Activated B cell treated with CpG ODN at 0.5 μM for 24 hours (primary cell): ENCODE results near the gene APAF1. TPM values are rescaled to one million over a fixed set of nuclear protein-coding genes. Genes with fewer than 3 reads are reported as not detected.
"Not testable (repeated sequence)": the region's sequence is repeated elsewhere in the genome, so short reads cannot be mapped to it uniquely, and the experiment has no call there.

ENCODE experiments used
- ATAC-seq: fragments of 200-7000 bp; cut with Tn5 transposase; one replicate; pipeline ENCODE4 v1.10.0; 2021; ENCODE audit warnings: low read depth, mild to moderate bottlenecking, moderate library complexity
- CTCF ChIA-PET: fragments of 350-600 bp; sonication (Branson Sonifier 250); formaldehyde crosslinking; loops from one replicate; lab custom pipeline; 2021; ENCODE audit warnings: antibody characterized with exemption; lab: Charles Lee
- POLR2A ChIA-PET: fragments of 350-600 bp; sonication (Branson Sonifier 250); formaldehyde crosslinking; loops from one replicate; lab custom pipeline; 2021; ENCODE audit warnings: antibody characterized with exemption; lab: Charles Lee
- DNase-seq: peaks from one replicate; pipeline ENCODE4 v3.0.0; 2022
- H3K27ac Mint-ChIP-seq: one replicate; pipeline ENCODE4 v1.8.0; 2020; ENCODE audit warnings: mixed read lengths
- H3K27me3 Mint-ChIP-seq: one replicate; pipeline ENCODE4 v1.8.0; 2021; ENCODE audit warnings: mixed read lengths
- H3K36me3 Mint-ChIP-seq: one replicate; pipeline ENCODE4 v1.8.0; 2021; ENCODE audit warnings: low read depth, mixed read lengths
- H3K4me1 Mint-ChIP-seq: one replicate; pipeline ENCODE4 v1.8.0; 2021; ENCODE audit warnings: mixed read lengths
- H3K4me3 Mint-ChIP-seq: one replicate; pipeline ENCODE4 v1.8.0; 2020; ENCODE audit warnings: mild to moderate bottlenecking, mixed read lengths
- H3K9me3 Mint-ChIP-seq: one replicate; pipeline ENCODE4 v1.8.0; 2020; ENCODE audit warnings: mixed read lengths
- CTCF ChIP-seq: fragments of 200-600 bp; IDR thresholded peaks from one replicate; pipeline ENCODE4 v1.8.0; 2022; ENCODE audit warnings: antibody characterized with exemption, mild to moderate bottlenecking
- intact Hi-C: fragments of 100-400 bp; cut with micrococcal nuclease; formaldehyde crosslinking; loops from one replicate; pipeline ENCODE4 v1.15.1; 2024
- total RNA-seq: library from RNA; stranded (reverse); gene quantifications from 2 replicates; pipeline ENCODE4 v1.2.3, GENCODE V29; 2022

The APAF1 gene
- total RNA-seq = 21.7 and 24.0 TPM in 2 replicates

- ChIA-PET POLR2A (interaction anchor here (0.6 to 5.6 kb wide), 13 partner anchors 9 to 154 kb away, joined by 3 to 100 read pairs (median 6); partner anchors contain the start of genes SLC25A3 and TMPO), CTCF (interaction anchor here (1.1 to 1.6 kb wide), 3 partner anchors 39 to 78 kb away, joined by 4 to 8 read pairs (median 4); no protein-coding TSS in a partner anchor)
- Mint-ChIP-seq H3K27me3 (no peaks in the 10 kb centered on the region), H3K36me3 (peaks cover 25% of the 10 kb centered on the region), H3K9me3 (no peaks in the 10 kb centered on the region), H3K27ac (peak within 1 kb of the TSS; percentile 95), H3K4me1 (peaks cover 19% of the 10 kb centered on the region), H3K4me3 (peak within 1 kb of the TSS; percentile 97)
- intact Hi-C loops = loop anchor here (1.0 to 10.0 kb wide), 10 partner anchors 9 to 1738 kb away; partner anchors contain the start of genes DEPDC4, NEDD1, SCYL2 and SLC25A3
- peak; percentile 99 for DNase-seq
- TF ChIP-seq CTCF = no peak
- peak; percentile 87 for ATAC-seq
Measured at GRCh38 chr12:98644712-98645571, at the start of gene APAF1, which contains the start of gene IKBIP. Gene APAF1, plus strand, starts transcription at chr12:98645290. Its CDS starts 3,070 bp downstream, at chr12:98648360. Gene IKBIP, minus strand, starts transcription at chr12:98644788. Its CDS starts 87 bp downstream, at chr12:98644701.

GRCh38 chr12:98597313-98597712, 47.8 kb upstream of the APAF1 start:
- H3K4me3 Mint-ChIP-seq, DNase-seq, H3K9me3 Mint-ChIP-seq, intact Hi-C loops, ATAC-seq, H3K27ac Mint-ChIP-seq, H3K27me3 Mint-ChIP-seq: not testable (repeated sequence)
- ChIA-PET CTCF (interaction anchor here (0.6 kb wide), 1 partner anchor 118 kb away, joined by 3 read pairs; no protein-coding TSS in a partner anchor), POLR2A (interaction anchor here (1.2 to 5.5 kb wide), 3 partner anchors 14 to 47 kb away, joined by 5 to 100 read pairs (median 54); partner anchors contain the start of genes APAF1 and IKBIP)
- peaks cover 36% of the 10 kb centered on the region for H3K4me1 Mint-ChIP-seq
- H3K36me3 Mint-ChIP-seq = peaks cover 78% of the 10 kb centered on the region

GRCh38 chr12:98601924-98602323, 43.2 kb upstream of the APAF1 start:
- DNase-seq (no peak), ATAC-seq (no peak)
- H3K36me3 Mint-ChIP-seq = peaks cover 67% of the 10 kb centered on the region
- no peaks in the 10 kb centered on the region for H3K9me3 Mint-ChIP-seq
- POLR2A ChIA-PET = interaction anchor here (1.4 to 3.2 kb wide), 2 partner anchors 9 to 42 kb away, joined by 4 to 23 read pairs; partner anchors contain the start of genes IKBIP and SLC25A3
- intact Hi-C loops = no loop called here
- no peak overlapping the region for H3K27ac Mint-ChIP-seq
- TF ChIP-seq CTCF = no peak
- H3K27me3 Mint-ChIP-seq = no peaks in the 10 kb centered on the region
- CTCF ChIA-PET = no interaction called here
- peaks cover 5% of the 10 kb centered on the region for H3K4me1 Mint-ChIP-seq
- no peak overlapping the region for H3K4me3 Mint-ChIP-seq

GRCh38 chr12:98606359-98606988, 38.6 kb upstream of the APAF1 start:
- H3K36me3 Mint-ChIP-seq = peaks cover 27% of the 10 kb centered on the region
- DNase-seq (no peak), ATAC-seq (no peak)
- TF ChIP-seq CTCF = no peak
- no peak overlapping the region for H3K4me3 Mint-ChIP-seq
- intact Hi-C loops = loop anchor here (1.0 kb wide), 2 partner anchors 39 to 48 kb away; partner anchors contain the start of gene APAF1
- H3K9me3 Mint-ChIP-seq = no peaks in the 10 kb centered on the region
- ChIA-PET POLR2A (interaction anchor here (0.7 to 3.1 kb wide), 3 partner anchors 13 to 38 kb away, joined by 3 to 15 read pairs (median 14); partner anchors contain the start of genes APAF1, IKBIP and SLC25A3), CTCF (interaction anchor here (1.0 to 2.0 kb wide), 7 partner anchors 13 to 48 kb away, joined by 3 to 6 read pairs (median 4); partner anchors contain the start of gene SLC25A3)
- H3K27me3 Mint-ChIP-seq = no peaks in the 10 kb centered on the region
- H3K27ac Mint-ChIP-seq = no peak overlapping the region
- H3K4me1 Mint-ChIP-seq = peaks cover 7% of the 10 kb centered on the region

GRCh38 chr12:98610596-98610995, 34.5 kb upstream of the APAF1 start:
- ATAC-seq = no peak
- POLR2A ChIA-PET = interaction anchor here (4.6 kb wide), 1 partner anchor 16 kb away, joined by 54 read pairs; the partner anchor contains the start of gene SLC25A3
- TF ChIP-seq CTCF = no peak
- Mint-ChIP-seq H3K9me3 (no peaks in the 10 kb centered on the region), H3K4me1 (peaks cover 27% of the 10 kb centered on the region), H3K36me3 (no peaks in the 10 kb centered on the region), H3K4me3 (no peak overlapping the region), H3K27me3 (no peaks in the 10 kb centered on the region), H3K27ac (no peak overlapping the region)
- intact Hi-C loops = no loop called here
- CTCF ChIA-PET = interaction anchor here (1.4 kb wide), 1 partner anchor 44 kb away, joined by 4 read pairs; no protein-coding TSS in a partner anchor
- no peak for DNase-seq
